Suprapubic skin (tissue), 4 donors: ENCODE results near the gene BST1. TPM values are rescaled to one million over a fixed set of nuclear protein-coding genes. Genes with fewer than 3 reads are reported as not detected.

Experiments
- DNase-seq, 2 donors: peaks; one replicate each; pipeline ENCODE4 v3.0.0-alpha.2; 2019; ENCODE audit warnings: low spot score in 2 of 2
- H3K27ac ChIP-seq: fragments of 200-600 bp; sonication (generic); one replicate; pipeline ENCODE4 v1.5.1; 2019
- H3K27me3 ChIP-seq: fragments of 200-600 bp; sonication (generic); one replicate; pipeline ENCODE4 v1.5.1; 2019
- H3K36me3 ChIP-seq: fragments of 200-600 bp; sonication (generic); one replicate; pipeline ENCODE4 v1.5.1; 2019
- H3K4me1 ChIP-seq: fragments of 200-600 bp; sonication (generic); one replicate; pipeline ENCODE4 v1.5.1; 2019
- H3K4me3 ChIP-seq: fragments of 200-600 bp; sonication (generic); one replicate; pipeline ENCODE4 v1.5.1; 2019; ENCODE audit warnings: mild to moderate bottlenecking
- H3K9me3 ChIP-seq: fragments of 200-600 bp; sonication (generic); one replicate; pipeline ENCODE4 v1.5.1; 2019
- EP300 ChIP-seq: sonication (generic); formaldehyde crosslinking; IDR thresholded peaks from one replicate; pipeline ENCODE4 v1.6.1; 2017; ENCODE audit warnings: antibody characterized with exemption
- POLR2A ChIP-seq, 2 donors: fragments of 450-650 bp; IDR thresholded peaks; one replicate each; pipeline ENCODE4 v1.6.1; 2017; ENCODE audit warnings: antibody characterized with exemption in 2 of 2, mild to moderate bottlenecking in 2 of 2, moderate library complexity in 2 of 2
- POLR2AphosphoS5 ChIP-seq, 3 donors: sonication (generic); formaldehyde crosslinking; IDR thresholded peaks; one replicate each; pipeline ENCODE4 v1.6.1; 2017; ENCODE audit warnings: antibody characterized with exemption in 3 of 3
- WGBS: methylation state at CpG from one replicate; pipeline ENCODE4 v1.1.5; 2018; 5-methylcytosine and 5-hydroxymethylcytosine counted together
- total RNA-seq, 4 donors: library from RNA; depleted of rRNA; stranded (reverse); fragments of >200 nt; gene quantifications; one replicate each; pipeline ENCODE4 v1.1.0, GENCODE V29; 2016
- TF ChIP-seq, protein P1 (sequence below), 2 donors: fragments of 200-600 bp in 1 of 2; fragments of 450-650 bp in 1 of 2; sonication (generic) in 1 of 2; IDR thresholded peaks; one replicate each; pipeline ENCODE4 v1.5.1; 2016 to 2019; ENCODE audit warnings: antibody characterized with exemption in 2 of 2, mild to moderate bottlenecking in 1 of 2, moderate library complexity in 1 of 2

The BST1 gene
- total RNA-seq, 4 donors from 2014 or later, result 2.2 to 8.4 (median 4.0) TPM

DNA sequence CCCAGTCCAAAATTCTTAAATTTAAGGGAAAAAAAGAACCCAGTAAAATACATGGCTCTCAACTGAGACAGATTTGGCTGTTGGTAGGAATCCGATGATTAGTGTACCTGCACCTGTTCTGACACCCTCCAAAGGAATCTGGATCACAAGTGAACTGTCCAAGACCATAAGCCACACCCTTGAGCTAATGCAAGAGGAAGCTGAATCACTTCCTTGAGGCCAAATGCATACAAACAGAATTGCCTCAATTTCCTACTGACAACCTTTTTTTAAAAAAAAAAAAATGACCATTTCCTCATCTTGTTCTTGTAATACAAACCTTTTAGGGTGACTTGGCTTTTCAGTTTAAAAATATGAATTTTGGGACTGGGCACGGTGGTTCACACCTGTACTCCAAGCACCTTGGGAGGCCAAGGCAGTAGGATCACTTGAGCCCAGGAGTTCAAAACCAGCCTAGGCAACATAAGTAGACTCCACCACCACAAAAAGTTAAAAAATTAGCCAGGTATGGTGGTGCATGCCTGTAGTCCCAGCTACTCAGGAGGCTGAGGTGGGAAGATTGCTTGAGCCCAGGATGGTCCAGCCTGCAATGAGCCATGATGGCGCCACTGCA is 37.0 kb upstream of the BST1 start:
- no peak for DNase-seq
- Histone ChIP-seq H3K4me3 (no peak overlapping the region), H3K27ac (no peak overlapping the region), H3K27me3 (no peaks in the 10 kb centered on the region), H3K9me3 (no peaks in the 10 kb centered on the region), H3K4me1 (peaks cover 9% of the 10 kb centered on the region), H3K36me3 (no peaks in the 10 kb centered on the region)
- TF ChIP-seq, protein P1, sequence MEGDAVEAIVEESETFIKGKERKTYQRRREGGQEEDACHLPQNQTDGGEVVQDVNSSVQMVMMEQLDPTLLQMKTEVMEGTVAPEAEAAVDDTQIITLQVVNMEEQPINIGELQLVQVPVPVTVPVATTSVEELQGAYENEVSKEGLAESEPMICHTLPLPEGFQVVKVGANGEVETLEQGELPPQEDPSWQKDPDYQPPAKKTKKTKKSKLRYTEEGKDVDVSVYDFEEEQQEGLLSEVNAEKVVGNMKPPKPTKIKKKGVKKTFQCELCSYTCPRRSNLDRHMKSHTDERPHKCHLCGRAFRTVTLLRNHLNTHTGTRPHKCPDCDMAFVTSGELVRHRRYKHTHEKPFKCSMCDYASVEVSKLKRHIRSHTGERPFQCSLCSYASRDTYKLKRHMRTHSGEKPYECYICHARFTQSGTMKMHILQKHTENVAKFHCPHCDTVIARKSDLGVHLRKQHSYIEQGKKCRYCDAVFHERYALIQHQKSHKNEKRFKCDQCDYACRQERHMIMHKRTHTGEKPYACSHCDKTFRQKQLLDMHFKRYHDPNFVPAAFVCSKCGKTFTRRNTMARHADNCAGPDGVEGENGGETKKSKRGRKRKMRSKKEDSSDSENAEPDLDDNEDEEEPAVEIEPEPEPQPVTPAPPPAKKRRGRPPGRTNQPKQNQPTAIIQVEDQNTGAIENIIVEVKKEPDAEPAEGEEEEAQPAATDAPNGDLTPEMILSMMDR (IDR thresholded peaks at IDR 0.05), result no peak
- TF ChIP-seq POLR2AphosphoS5 (IDR thresholded peaks at IDR 0.05) (no peak), POLR2A (IDR thresholded peaks at IDR 0.05) (no peak), EP300 (no peak)
- 69% methylated on average over 3 of the region's 3 CpGs for WGBS

GRCh38 chr4:15667006-15667405 is 35.9 kb upstream of the BST1 start:
- no peak overlapping the region for H3K27ac ChIP-seq
- no peaks in the 10 kb centered on the region for H3K9me3 ChIP-seq
- DNase-seq, result no peak
- no peaks in the 10 kb centered on the region for H3K27me3 ChIP-seq
- no peaks in the 10 kb centered on the region for H3K36me3 ChIP-seq
- 96% methylated on average over 4 of the region's 4 CpGs for WGBS
- TF ChIP-seq, protein P1 (IDR thresholded peaks at IDR 0.05), result no peak
- no peak for TF ChIP-seq POLR2A (IDR thresholded peaks at IDR 0.05)
- no peak for TF ChIP-seq EP300
- no peak for TF ChIP-seq POLR2AphosphoS5 (IDR thresholded peaks at IDR 0.05)
- H3K4me3 ChIP-seq, result no peak overlapping the region
- peaks cover 9% of the 10 kb centered on the region for H3K4me1 ChIP-seq

- Histone ChIP-seq H3K4me3 (no peak overlapping the region), H3K9me3 (no peaks in the 10 kb centered on the region), H3K27ac (no peak overlapping the region), H3K4me1 (peaks cover 9% of the 10 kb centered on the region), H3K36me3 (no peaks in the 10 kb centered on the region), H3K27me3 (no peaks in the 10 kb centered on the region)
- DNase-seq, result no peak
- 81% methylated on average over 1 of the region's 1 CpG for WGBS
- TF ChIP-seq EP300 (no peak), POLR2A (IDR thresholded peaks at IDR 0.05) (no peak), POLR2AphosphoS5 (IDR thresholded peaks at IDR 0.05) (no peak)
Observed at GRCh38 chr4:15668566-15669435, 34.1 kb upstream of the BST1 start.

DNA sequence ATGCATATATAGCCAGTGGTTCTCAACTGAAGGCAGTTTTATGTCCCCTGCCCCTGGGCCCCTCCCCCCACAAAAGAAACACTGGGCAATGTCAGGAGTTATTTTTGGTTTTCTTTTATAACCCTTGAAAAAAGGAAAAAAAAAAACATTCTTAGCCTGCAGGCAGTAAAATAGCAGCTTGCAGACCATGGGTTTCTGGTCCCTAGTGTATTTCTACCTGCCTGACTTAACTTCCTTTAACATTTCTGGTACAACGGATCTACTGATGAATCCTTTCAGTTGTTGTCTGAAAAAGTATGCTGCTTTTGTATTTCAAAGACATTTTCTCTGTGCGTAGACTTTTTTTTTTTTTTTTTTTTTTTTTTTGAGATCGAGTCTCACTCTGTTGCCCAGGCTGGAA is 32.3 kb upstream of the BST1 start:
- no peak for DNase-seq
- Histone ChIP-seq H3K27me3 (no peaks in the 10 kb centered on the region), H3K36me3 (no peaks in the 10 kb centered on the region), H3K27ac (no peak overlapping the region), H3K9me3 (no peaks in the 10 kb centered on the region), H3K4me1 (peaks cover 7% of the 10 kb centered on the region), H3K4me3 (no peak overlapping the region)
- TF ChIP-seq, protein P1 (IDR thresholded peaks at IDR 0.05), result no peak
- no peak for TF ChIP-seq EP300
- TF ChIP-seq POLR2A (IDR thresholded peaks at IDR 0.05), result no peak
- no peak for TF ChIP-seq POLR2AphosphoS5 (IDR thresholded peaks at IDR 0.05)
- 92% methylated on average over 3 of the region's 3 CpGs for WGBS

- no peaks in the 10 kb centered on the region for H3K27me3 ChIP-seq
- no peaks in the 10 kb centered on the region for H3K4me1 ChIP-seq
- no peak for DNase-seq
- WGBS, result 88% methylated on average over 3 of the region's 3 CpGs
- no peak overlapping the region for H3K27ac ChIP-seq
- H3K36me3 ChIP-seq, result no peaks in the 10 kb centered on the region
- TF ChIP-seq, protein P1 (IDR thresholded peaks at IDR 0.05), result no peak
- TF ChIP-seq POLR2AphosphoS5 (IDR thresholded peaks at IDR 0.05) (no peak), POLR2A (IDR thresholded peaks at IDR 0.05) (no peak), EP300 (no peak)
- H3K9me3 ChIP-seq, result no peaks in the 10 kb centered on the region
- H3K4me3 ChIP-seq, result no peak overlapping the region
Observed at GRCh38 chr4:15672101-15672500, 30.8 kb upstream of the BST1 start.
